Neural cell (in vitro differentiated cells): ENCODE data around the gene RAB3D. TPM values are rescaled to one million over a fixed set of nuclear protein-coding genes. Genes with fewer than 3 reads are reported as not detected.

Experiments
- H2AFZ ChIP-seq: fragments of 200-600, 300-800 bp; sonication (generic), shearing (Covaris generic); 2 replicates; pipeline ENCODE4 v1.6.0; 2014; ENCODE audit warnings: low read depth, mild to moderate bottlenecking, antibody characterized with exemption, low read length, moderate library complexity
- H3F3A ChIP-seq: fragments of 200-600 bp; shearing (Covaris generic); 2 replicates; pipeline ENCODE4 v1.6.1; 2016; ENCODE audit warnings: mild to moderate bottlenecking, moderate library complexity, mixed read lengths, antibody characterized with exemption, low read length; ENCODE audit not compliant: insufficient read depth, poor library complexity, severe bottlenecking
- H3K27ac ChIP-seq: fragments of 200-600, 300-800 bp; sonication (generic), shearing (Covaris generic); 2 replicates; pipeline ENCODE4 v1.5.1; 2014; ENCODE audit warnings: mild to moderate bottlenecking, low read length, moderate library complexity
- H3K27me3 ChIP-seq: fragments of 300-800, 200-600 bp; sonication (generic), shearing (Covaris generic); 2 replicates; pipeline ENCODE4 v1.6.0; 2014; ENCODE audit warnings: mild to moderate bottlenecking, low read depth, low read length, moderate library complexity; ENCODE audit not compliant: insufficient read depth
- H3K36me3 ChIP-seq: fragments of 300-800, 200-600 bp; sonication (generic), shearing (Covaris generic); 2 replicates; pipeline ENCODE4 v1.5.1; 2014; ENCODE audit warnings: mild to moderate bottlenecking, antibody characterized with exemption, low read length, moderate library complexity; ENCODE audit not compliant: insufficient read depth
- H3K4me2 ChIP-seq: fragments of 300-800, 200-600 bp; sonication (generic), shearing (Covaris generic); 2 replicates; pipeline ENCODE4 v1.6.0; 2014; ENCODE audit warnings: mild to moderate bottlenecking, low read length
- H3K4me3 ChIP-seq: fragments of 300-800, 200-600 bp; sonication (generic), shearing (Covaris generic); 2 replicates; pipeline ENCODE4 v1.5.1; 2014; ENCODE audit warnings: mild to moderate bottlenecking, low read length, moderate library complexity
- H3K79me2 ChIP-seq: fragments of 200-600 bp; shearing (Covaris generic); replicated peaks from 2 replicates; pipeline ENCODE4 v1.6.0; 2014; ENCODE audit warnings: mild to moderate bottlenecking, low read length, moderate library complexity; ENCODE audit not compliant: insufficient read depth
- H3K9ac ChIP-seq: fragments of 300-800, 200-600 bp; sonication (generic), shearing (Covaris generic); 2 replicates; pipeline ENCODE4 v1.6.1; 2016; ENCODE audit warnings: mild to moderate bottlenecking, low read length, mixed read lengths
- H3K9me2 ChIP-seq: fragments of 200-600 bp; shearing (Covaris generic); 2 replicates; pipeline ENCODE4 v1.6.1; 2016; ENCODE audit warnings: mild to moderate bottlenecking, low read length, mixed read lengths; ENCODE audit not compliant: insufficient read depth
- H3K9me3 ChIP-seq: fragments of 200-600, 300-800 bp; sonication (generic), shearing (Covaris generic); 2 replicates; pipeline ENCODE4 v1.6.1; 2016; ENCODE audit warnings: mild to moderate bottlenecking, mixed run types, low read length, moderate library complexity, mixed read lengths
- H4K20me1 ChIP-seq: fragments of 200-600 bp; shearing (Covaris generic); 2 replicates; pipeline ENCODE4 v1.6.1; 2016; ENCODE audit warnings: mild to moderate bottlenecking, mixed run types; ENCODE audit not compliant: insufficient read depth
- EP300 ChIP-seq: fragments of 450-650 bp; conservative IDR thresholded peaks from 2 replicates; pipeline ENCODE4 v1.6.1; 2014; ENCODE audit warnings: antibody characterized with exemption, mild to moderate bottlenecking, moderate library complexity; ENCODE audit not compliant: poor library complexity, severe bottlenecking
- EZH2 ChIP-seq: fragments of 200-600, 300-800 bp; shearing (Covaris generic), sonication (generic); IDR thresholded peaks from 2 replicates; pipeline ENCODE4 v1.6.1; 2014; ENCODE audit warnings: antibody characterized with exemption, low read length, borderline replicate concordance, mild to moderate bottlenecking; ENCODE audit not compliant: insufficient read depth, poor library complexity, severe bottlenecking
- MXI1 ChIP-seq: fragments of 450-650 bp; conservative IDR thresholded peaks from 2 replicates; pipeline ENCODE4 v1.6.1; 2014; ENCODE audit warnings: antibody characterized with exemption, mild to moderate bottlenecking; ENCODE audit not compliant: poor library complexity, severe bottlenecking
- POLR2AphosphoS5 ChIP-seq: IDR thresholded peaks from 2 replicates; pipeline ENCODE4 v1.6.1; 2012
- RAD21 ChIP-seq: fragments of 450-650 bp; conservative IDR thresholded peaks from 2 replicates; pipeline ENCODE4 v1.6.1; 2014; ENCODE audit warnings: antibody characterized with exemption, mild to moderate bottlenecking, moderate library complexity
- REST ChIP-seq: IDR thresholded peaks from 2 replicates; pipeline ENCODE4 v1.6.1; 2012; ENCODE audit warnings: borderline replicate concordance
- SMC3 ChIP-seq: fragments of 450-650 bp; conservative IDR thresholded peaks from 2 replicates; pipeline ENCODE4 v1.6.1; 2014; ENCODE audit warnings: antibody characterized with exemption, mild to moderate bottlenecking, moderate library complexity; ENCODE audit not compliant: poor library complexity
- TAF1 ChIP-seq: IDR thresholded peaks from 2 replicates; pipeline ENCODE4 v1.6.1; 2012; ENCODE audit warnings: low read depth
- polyA plus RNA-seq: library from polyadenylated mRNA; depleted of rRNA; stranded (reverse); fragments of >200 nt; gene quantifications from 2 replicates; pipeline ENCODE4 v1.2.3, GENCODE V29; 2014
- TF ChIP-seq, protein P1 (sequence below): fragments of 450-650 bp; IDR thresholded peaks from 2 replicates; pipeline ENCODE4 v1.5.1; 2014; ENCODE audit warnings: antibody characterized with exemption, mild to moderate bottlenecking, moderate library complexity; ENCODE audit not compliant: poor library complexity, severe bottlenecking

Gene RAB3D
- polyA plus RNA-seq, 1 donor from 2014 or later, result 19.3 TPM

- peak overlapping the region; percentile 81 for H3K4me3 ChIP-seq
Observed at GRCh38 chr19:11356676-11357550, 17.5 kb upstream of the RAB3D start.

DNA sequence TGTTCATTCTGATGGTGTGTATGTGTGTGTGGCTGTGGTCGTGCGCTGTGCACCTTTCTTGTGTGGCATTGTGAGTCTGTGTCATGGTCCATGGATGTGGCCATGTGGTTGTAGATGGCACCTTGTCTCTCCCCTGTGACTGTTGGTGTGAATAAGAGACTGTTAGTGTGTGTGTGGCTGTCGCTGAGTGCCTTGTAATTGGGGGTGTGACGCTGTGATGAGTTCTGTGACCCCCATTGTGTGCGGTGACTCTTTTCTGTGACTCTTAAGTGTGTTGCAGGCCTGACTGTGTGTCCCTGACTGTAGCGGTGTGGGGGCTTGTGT lies 16.6 kb upstream of the RAB3D start:
- Histone ChIP-seq H3K27me3 (no peaks in the 10 kb centered on the region), H3K4me2 (peak overlapping the region; percentile 61), H3K79me2 (peaks cover 10% of the 10 kb centered on the region), H4K20me1 (no peaks in the 10 kb centered on the region), H3K9me2 (no peaks in the 10 kb centered on the region), H3K4me3 (peak overlapping the region; percentile 81), H3K36me3 (peaks cover 6% of the 10 kb centered on the region), H3K9ac (peak overlapping the region; percentile 92), H3K9me3 (no peaks in the 10 kb centered on the region), H3K27ac (peak overlapping the region; percentile 62), H2AFZ (no peak overlapping the region), H3F3A (no peaks in the 10 kb centered on the region)
- TF ChIP-seq MXI1 (peak; percentile 24), TAF1 (no peak), POLR2AphosphoS5 (no peak)
- TF ChIP-seq, protein P1, sequence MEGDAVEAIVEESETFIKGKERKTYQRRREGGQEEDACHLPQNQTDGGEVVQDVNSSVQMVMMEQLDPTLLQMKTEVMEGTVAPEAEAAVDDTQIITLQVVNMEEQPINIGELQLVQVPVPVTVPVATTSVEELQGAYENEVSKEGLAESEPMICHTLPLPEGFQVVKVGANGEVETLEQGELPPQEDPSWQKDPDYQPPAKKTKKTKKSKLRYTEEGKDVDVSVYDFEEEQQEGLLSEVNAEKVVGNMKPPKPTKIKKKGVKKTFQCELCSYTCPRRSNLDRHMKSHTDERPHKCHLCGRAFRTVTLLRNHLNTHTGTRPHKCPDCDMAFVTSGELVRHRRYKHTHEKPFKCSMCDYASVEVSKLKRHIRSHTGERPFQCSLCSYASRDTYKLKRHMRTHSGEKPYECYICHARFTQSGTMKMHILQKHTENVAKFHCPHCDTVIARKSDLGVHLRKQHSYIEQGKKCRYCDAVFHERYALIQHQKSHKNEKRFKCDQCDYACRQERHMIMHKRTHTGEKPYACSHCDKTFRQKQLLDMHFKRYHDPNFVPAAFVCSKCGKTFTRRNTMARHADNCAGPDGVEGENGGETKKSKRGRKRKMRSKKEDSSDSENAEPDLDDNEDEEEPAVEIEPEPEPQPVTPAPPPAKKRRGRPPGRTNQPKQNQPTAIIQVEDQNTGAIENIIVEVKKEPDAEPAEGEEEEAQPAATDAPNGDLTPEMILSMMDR, result no peak

More at GRCh38 chr19:11356676-11357550, 17.5 kb upstream of the RAB3D start:
- no peaks in the 10 kb centered on the region for H3K9me2 ChIP-seq
- H4K20me1 ChIP-seq, result no peaks in the 10 kb centered on the region
- H2AFZ ChIP-seq, result no peak overlapping the region
- no peaks in the 10 kb centered on the region for H3K9me3 ChIP-seq
- no peaks in the 10 kb centered on the region for H3F3A ChIP-seq
- no peak for TF ChIP-seq EP300
- TF ChIP-seq SMC3, result no peak
- no peak for TF ChIP-seq RAD21
- no peak for TF ChIP-seq TAF1
- no peak for TF ChIP-seq EZH2
- TF ChIP-seq, protein P1, result no peak
- no peak for TF ChIP-seq POLR2AphosphoS5
- TF ChIP-seq MXI1, result no peak
- TF ChIP-seq REST, result no peak
- peaks cover 10% of the 10 kb centered on the region for H3K79me2 ChIP-seq
- no peaks in the 10 kb centered on the region for H3K27me3 ChIP-seq
- H3K9ac ChIP-seq, result peak overlapping the region; percentile 92
- peak overlapping the region; percentile 61 for H3K4me2 ChIP-seq
- peaks cover 6% of the 10 kb centered on the region for H3K36me3 ChIP-seq
- no peak overlapping the region for H3K27ac ChIP-seq
